Dendritic cell treated with granulocyte-macrophage colony-stimulating factor and Interleukin-4, amounts not matched to agents 40 ng/mL and 50 ng/mL, for 4 days (primary cell): ENCODE data around the gene ANKRD44.
"Not testable (repeated sequence)": the region's sequence is repeated elsewhere in the genome, so short reads cannot be mapped to it uniquely, and the experiment has no call there.

Source experiments
- H3K27ac Mint-ChIP-seq: one replicate; pipeline ENCODE4 v1.8.0; 2022; ENCODE audit warnings: mild to moderate bottlenecking, mixed read lengths
- H3K27me3 Mint-ChIP-seq: one replicate; pipeline ENCODE4 v1.8.0; 2022; ENCODE audit warnings: mild to moderate bottlenecking, mixed read lengths
- H3K36me3 Mint-ChIP-seq: one replicate; pipeline ENCODE4 v1.8.0; 2022; ENCODE audit warnings: low read depth, mixed read lengths
- H3K4me1 Mint-ChIP-seq: one replicate; pipeline ENCODE4 v1.8.0; 2022; ENCODE audit warnings: low read depth, mixed read lengths
- H3K4me3 Mint-ChIP-seq: one replicate; pipeline ENCODE4 v1.8.0; 2022; ENCODE audit warnings: mild to moderate bottlenecking, moderate library complexity, mixed read lengths
- H3K9me3 Mint-ChIP-seq: one replicate; pipeline ENCODE4 v1.8.0; 2022; ENCODE audit warnings: mixed read lengths
- intact Hi-C: fragments of 100-400 bp; cut with micrococcal nuclease; formaldehyde crosslinking; loops from one replicate; pipeline ENCODE4 v1.15.0; 2022

ANKRD44 gene

GRCh38 chr2:197013098-197013497, 297.5 kb downstream of the ANKRD44 start:
- Mint-ChIP-seq H3K27ac (no peak overlapping the region), H3K36me3 (peaks cover 91% of the 10 kb centered on the region), H3K4me1 (peaks cover 5% of the 10 kb centered on the region), H3K27me3 (no peaks in the 10 kb centered on the region), H3K9me3 (no peaks in the 10 kb centered on the region), H3K4me3 (no peak overlapping the region)
- intact Hi-C loops, result no loop called here

DNA sequence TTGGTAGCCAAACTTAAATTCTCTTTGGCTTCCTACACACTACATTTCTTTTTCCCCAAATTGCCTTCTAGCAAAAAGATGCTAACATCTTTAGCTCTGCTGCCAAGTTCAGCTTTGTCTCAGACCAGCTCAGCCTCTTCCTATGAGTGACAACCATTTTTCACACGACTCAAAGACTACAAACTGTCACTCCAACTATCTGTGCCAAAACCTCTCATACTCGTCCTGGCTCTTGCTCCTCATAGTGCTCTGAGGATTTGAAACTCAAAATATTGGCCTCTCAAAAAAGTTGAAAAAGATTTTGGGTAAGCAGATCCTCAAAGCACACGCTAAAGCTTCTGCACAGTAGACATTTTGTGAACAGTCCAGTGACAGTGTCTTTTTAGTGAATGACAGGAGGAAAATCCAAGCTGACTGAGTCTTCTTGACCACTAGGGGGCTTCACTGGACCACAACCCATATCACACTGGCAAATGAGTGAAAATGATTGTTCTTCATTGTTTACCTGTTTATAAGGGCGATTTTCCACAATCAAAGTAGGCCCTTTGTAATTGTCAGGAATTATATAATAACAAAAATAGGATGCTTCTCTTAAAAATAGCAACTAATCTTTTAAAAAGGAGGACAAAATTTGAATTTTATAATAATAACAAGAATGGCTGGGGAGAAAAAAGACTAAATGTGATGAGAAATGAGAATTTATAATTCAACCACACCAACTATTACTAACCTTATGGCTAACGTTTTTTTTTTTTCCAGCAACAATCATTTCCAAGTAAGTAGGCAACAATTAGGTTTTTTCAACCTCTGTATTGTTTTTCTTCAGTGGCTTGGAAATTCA, 298.6 kb downstream of the ANKRD44 start:
- Mint-ChIP-seq H3K27ac (peak overlapping the region; percentile 53), H3K4me3 (no peak overlapping the region), H3K9me3 (no peaks in the 10 kb centered on the region), H3K4me1 (peaks cover 5% of the 10 kb centered on the region), H3K27me3 (no peaks in the 10 kb centered on the region), H3K36me3 (peaks cover 93% of the 10 kb centered on the region)
- intact Hi-C loops, result loop anchor here (2.0 kb wide), 1 partner anchor 367 kb away; no protein-coding TSS in a partner anchor

DNA sequence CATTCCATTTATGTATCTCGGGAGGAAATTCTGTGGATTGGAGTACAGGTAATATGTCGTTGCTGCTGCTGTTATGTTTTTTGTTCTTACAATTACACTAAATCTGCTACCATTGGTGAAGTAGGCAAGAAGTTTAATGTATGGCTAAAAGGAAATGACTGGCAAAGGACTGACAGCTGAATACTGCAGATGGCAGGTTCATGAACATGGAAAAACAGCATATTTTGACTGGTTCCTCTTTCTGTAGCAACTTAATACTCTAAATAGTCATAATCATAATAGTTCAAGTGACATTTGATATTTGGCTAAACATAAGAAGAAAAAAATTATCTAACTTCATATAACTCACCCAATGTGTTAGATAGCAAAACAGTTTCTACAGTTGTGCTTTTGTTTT, 299.6 kb downstream of the ANKRD44 start:
- Mint-ChIP-seq H3K4me1 (peaks cover 5% of the 10 kb centered on the region), H3K4me3 (no peak overlapping the region), H3K9me3 (no peaks in the 10 kb centered on the region), H3K27me3 (no peaks in the 10 kb centered on the region), H3K36me3 (peaks cover 94% of the 10 kb centered on the region), H3K27ac (no peak overlapping the region)
- intact Hi-C loops, result loop anchor here (2.0 kb wide), 1 partner anchor 368 kb away; no protein-coding TSS in a partner anchor

- peaks cover 94% of the 10 kb centered on the region for H3K36me3 Mint-ChIP-seq
- intact Hi-C loops, result loop anchor here (2.0 kb wide), 1 partner anchor 368 kb away; no protein-coding TSS in a partner anchor
- H3K9me3 Mint-ChIP-seq, result no peaks in the 10 kb centered on the region
- peak overlapping the region; percentile 25 for H3K27ac Mint-ChIP-seq
- peaks cover 5% of the 10 kb centered on the region for H3K4me1 Mint-ChIP-seq
- H3K27me3 Mint-ChIP-seq, result no peaks in the 10 kb centered on the region
- H3K4me3 Mint-ChIP-seq, result no peak overlapping the region
These were observed 300.2 kb downstream of the ANKRD44 start for GRCh38 chr2:197010200-197011020.

DNA sequence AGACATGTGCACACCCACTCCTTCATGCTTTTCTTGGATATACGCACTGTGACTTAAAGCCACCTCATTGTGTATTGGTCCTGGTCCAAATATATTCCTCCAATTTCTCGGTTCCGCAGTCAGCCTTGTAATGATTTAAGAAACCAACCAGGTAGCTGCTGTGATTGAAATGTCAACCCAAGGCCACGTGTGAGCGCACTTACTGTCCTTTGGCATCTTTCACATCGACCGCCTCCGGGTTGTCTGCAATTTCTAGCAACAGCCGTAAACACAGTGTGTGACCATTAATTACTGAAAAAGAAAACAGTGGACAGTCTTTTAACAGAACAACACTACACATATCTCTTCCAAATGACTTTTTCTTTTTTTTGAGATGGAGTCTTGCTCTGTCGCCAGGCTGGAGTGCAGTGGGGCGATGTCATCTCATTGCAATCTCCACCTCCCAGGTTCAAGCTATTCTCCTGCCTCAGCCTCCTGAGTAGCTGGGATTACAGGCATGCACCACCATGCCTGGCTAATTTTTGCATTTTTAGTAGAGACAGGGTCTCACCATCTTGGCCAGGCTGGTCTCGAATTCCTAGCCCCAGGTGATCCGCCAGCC, 301.7 kb downstream of the ANKRD44 start:
- intact Hi-C loops, H3K27me3 Mint-ChIP-seq, H3K27ac Mint-ChIP-seq, H3K9me3 Mint-ChIP-seq, H3K4me1 Mint-ChIP-seq, H3K4me3 Mint-ChIP-seq: not testable (repeated sequence)
- H3K36me3 Mint-ChIP-seq, result peaks cover 94% of the 10 kb centered on the region

DNA sequence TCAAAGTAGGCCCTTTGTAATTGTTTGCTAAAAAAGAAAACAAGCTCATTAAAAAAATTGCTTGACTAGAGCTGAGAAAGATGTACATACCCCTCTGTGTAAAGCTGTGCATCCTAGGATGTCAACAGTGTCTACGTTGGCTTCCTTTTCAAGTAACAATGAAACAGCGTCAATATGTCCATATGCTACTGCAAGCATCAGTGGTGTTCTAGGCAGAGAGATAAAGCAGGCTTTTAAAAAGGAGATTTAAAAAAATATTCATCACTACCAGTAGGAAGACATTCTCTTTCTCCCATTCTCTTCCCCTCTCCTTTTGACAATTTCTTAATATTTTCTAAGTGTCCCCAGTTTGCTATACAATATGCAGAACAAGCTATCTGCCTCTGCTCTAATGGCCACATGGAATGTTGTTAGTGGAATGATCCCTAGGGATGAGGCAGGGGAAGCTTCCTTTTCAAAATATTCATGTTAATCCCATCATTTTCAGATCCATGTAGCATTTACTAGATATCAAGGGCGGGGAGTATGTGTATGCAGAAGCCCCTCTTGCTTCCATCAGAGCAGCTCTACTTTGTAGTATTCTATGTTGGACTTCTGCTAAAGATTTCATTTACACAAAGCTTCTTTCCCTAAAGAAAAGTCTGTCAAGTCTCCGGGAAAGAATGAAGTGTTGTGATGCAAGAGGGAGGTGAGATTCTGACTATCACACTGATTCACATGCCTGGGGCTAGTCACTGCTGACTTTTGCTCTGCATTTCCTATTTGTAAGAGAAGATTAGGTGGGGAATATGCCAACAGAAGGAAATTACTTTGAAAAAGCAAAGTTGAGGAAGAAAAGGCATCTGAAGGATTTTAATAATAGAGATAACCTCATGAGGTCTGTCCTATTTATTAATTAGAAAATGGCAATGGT, 302.6 kb downstream of the ANKRD44 start:
- Mint-ChIP-seq H3K36me3 (peaks cover 94% of the 10 kb centered on the region), H3K4me1 (peaks cover 5% of the 10 kb centered on the region), H3K27ac (no peak overlapping the region), H3K9me3 (no peaks in the 10 kb centered on the region), H3K4me3 (no peak overlapping the region), H3K27me3 (no peaks in the 10 kb centered on the region)
- intact Hi-C loops, result no loop called here

GRCh38 chr2:197001921-197002320, 308.7 kb downstream of the ANKRD44 start:
- H3K36me3 Mint-ChIP-seq, result peaks cover 88% of the 10 kb centered on the region
- no peak overlapping the region for H3K4me3 Mint-ChIP-seq
- no peak overlapping the region for H3K27ac Mint-ChIP-seq

DNA sequence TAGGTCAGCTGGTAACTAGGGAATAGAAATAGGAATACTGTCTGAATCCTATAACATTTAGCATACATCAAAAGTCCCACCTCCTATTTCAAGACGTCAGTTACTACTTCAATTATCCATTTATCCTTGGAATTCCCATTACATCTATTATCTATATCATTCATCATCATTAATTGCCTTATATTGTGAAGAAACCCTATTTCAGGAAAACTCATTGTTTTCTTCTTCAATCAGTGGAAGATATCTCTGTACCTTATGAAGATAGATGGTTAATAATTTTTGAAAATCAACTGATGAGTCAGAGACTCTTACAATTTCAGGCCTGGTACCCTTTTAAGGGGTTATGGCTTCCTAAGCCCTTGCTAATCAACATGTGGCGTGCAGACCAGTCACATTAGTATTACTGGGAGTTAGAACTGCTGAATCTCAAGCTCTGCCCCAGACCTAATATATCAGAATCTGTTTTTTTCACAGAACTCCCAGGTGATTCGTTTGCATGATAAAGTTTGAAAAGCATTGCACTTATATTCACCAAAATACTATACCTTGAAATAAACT, 314.7 kb downstream of the ANKRD44 start:
- H3K4me1 Mint-ChIP-seq, result peaks cover under 1% of the 10 kb centered on the region
- no peaks in the 10 kb centered on the region for H3K9me3 Mint-ChIP-seq
- H3K27me3 Mint-ChIP-seq, result no peaks in the 10 kb centered on the region
- intact Hi-C loops, result no loop called here
- no peak overlapping the region for H3K27ac Mint-ChIP-seq
- peaks cover 95% of the 10 kb centered on the region for H3K36me3 Mint-ChIP-seq
- H3K4me3 Mint-ChIP-seq, result no peak overlapping the region

More at GRCh38 chr2:197001921-197002320, 308.7 kb downstream of the ANKRD44 start:
- intact Hi-C loops, result no loop called here
- Mint-ChIP-seq H3K27me3 (no peaks in the 10 kb centered on the region), H3K4me1 (no peaks in the 10 kb centered on the region), H3K9me3 (no peaks in the 10 kb centered on the region)

GRCh38 chr2:196994764-196995163, 315.8 kb downstream of the ANKRD44 start:
- no peak overlapping the region for H3K27ac Mint-ChIP-seq
- H3K4me1 Mint-ChIP-seq, result peaks cover 5% of the 10 kb centered on the region
- H3K4me3 Mint-ChIP-seq, result no peak overlapping the region
- intact Hi-C loops, result loop anchor here (5.0 kb wide), 1 partner anchor 207 kb away; no protein-coding TSS in a partner anchor
- no peaks in the 10 kb centered on the region for H3K27me3 Mint-ChIP-seq
- no peaks in the 10 kb centered on the region for H3K9me3 Mint-ChIP-seq
- H3K36me3 Mint-ChIP-seq, result peaks cover 94% of the 10 kb centered on the region

GRCh38 chr2:196993617-196994016, 317.0 kb downstream of the ANKRD44 start:
- no peak overlapping the region for H3K27ac Mint-ChIP-seq
- peaks cover 84% of the 10 kb centered on the region for H3K36me3 Mint-ChIP-seq
- intact Hi-C loops, result loop anchor here (5.0 kb wide), 1 partner anchor 206 kb away; no protein-coding TSS in a partner anchor
- peaks cover 8% of the 10 kb centered on the region for H3K4me1 Mint-ChIP-seq
- H3K27me3 Mint-ChIP-seq, result no peaks in the 10 kb centered on the region
- H3K9me3 Mint-ChIP-seq, result no peaks in the 10 kb centered on the region
- H3K4me3 Mint-ChIP-seq, result no peak overlapping the region

DNA sequence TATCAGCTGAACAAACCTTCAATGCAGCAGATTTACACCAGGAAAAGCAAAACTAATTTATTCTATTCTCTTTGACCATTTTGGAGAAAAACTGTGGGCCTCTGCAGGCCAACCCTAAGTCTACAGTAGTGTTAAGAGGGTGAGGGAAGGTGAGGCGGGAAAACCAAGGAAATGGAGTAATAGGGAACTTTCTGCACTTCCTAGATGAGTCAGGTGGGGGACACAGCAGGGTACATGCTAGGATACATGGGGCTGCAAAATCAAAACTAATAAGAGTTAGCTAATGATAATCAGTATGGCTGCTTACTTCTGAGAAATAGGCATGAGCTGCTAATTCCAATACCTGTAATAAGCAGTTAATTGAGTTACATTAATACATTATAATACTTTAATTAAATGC, 318.1 kb downstream of the ANKRD44 start:
- H3K4me1 Mint-ChIP-seq, result peaks cover 19% of the 10 kb centered on the region
- no peak overlapping the region for H3K27ac Mint-ChIP-seq

DNA sequence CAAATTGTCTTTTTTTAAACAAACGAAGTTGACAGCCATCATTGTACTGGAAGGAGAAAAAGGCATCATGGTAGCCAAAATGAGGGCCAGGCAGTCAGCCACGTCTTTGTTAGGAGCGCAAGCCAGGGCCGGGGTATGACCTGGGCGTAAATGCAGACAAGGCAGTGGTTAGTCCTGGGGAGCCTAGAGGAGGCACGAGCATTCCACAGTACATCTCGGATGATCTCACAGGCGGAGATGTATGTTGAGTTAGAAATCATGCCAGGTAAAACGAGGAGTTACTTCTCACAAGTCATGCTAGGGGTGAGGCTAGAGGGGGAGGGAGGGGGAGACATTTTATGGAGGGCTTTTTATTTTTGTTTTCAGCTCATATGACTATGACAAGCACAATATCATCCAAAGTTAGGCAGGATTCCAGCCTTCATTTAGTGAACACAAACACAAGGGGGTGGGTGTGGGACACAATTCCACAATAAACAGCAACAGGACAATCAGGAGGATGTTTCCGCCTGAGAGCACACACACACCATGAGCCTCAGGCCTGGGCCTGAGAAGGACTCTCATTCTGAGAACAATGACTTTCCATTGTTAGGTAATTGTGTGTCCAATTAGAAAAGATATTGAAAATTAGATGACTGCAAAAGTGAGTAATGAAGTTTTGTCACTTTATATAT, 319.7 kb downstream of the ANKRD44 start:
- H3K4me3 Mint-ChIP-seq, result no peak overlapping the region
- H3K4me1 Mint-ChIP-seq, result peaks cover 23% of the 10 kb centered on the region
- H3K36me3 Mint-ChIP-seq, result peaks cover 78% of the 10 kb centered on the region
- H3K27ac Mint-ChIP-seq, result peak overlapping the region; percentile 47
- no peaks in the 10 kb centered on the region for H3K27me3 Mint-ChIP-seq
- intact Hi-C loops, result loop anchor here (5.0 kb wide), 1 partner anchor 204 kb away; no protein-coding TSS in a partner anchor
- no peaks in the 10 kb centered on the region for H3K9me3 Mint-ChIP-seq

More for the DNA sequence above, 318.1 kb downstream of the ANKRD44 start:
- no peak overlapping the region for H3K4me3 Mint-ChIP-seq
- H3K36me3 Mint-ChIP-seq, result peaks cover 79% of the 10 kb centered on the region
- no peaks in the 10 kb centered on the region for H3K27me3 Mint-ChIP-seq
- no peaks in the 10 kb centered on the region for H3K9me3 Mint-ChIP-seq
- intact Hi-C loops, result loop anchor here (5.0 kb wide), 1 partner anchor 205 kb away; no protein-coding TSS in a partner anchor
